HG03196 (cell line): ENCODE data around the gene DOP1A.
A peak's percentile ranks its signal among the peaks of the same experiment; 100 is the strongest.
"Not testable (repeated sequence)": the region's sequence is repeated elsewhere in the genome, so short reads cannot be mapped to it uniquely, and the experiment has no call there.

Source experiments
- ATAC-seq: cut with Tn5 transposase; IDR thresholded peaks from one replicate; pipeline ENCODE4 v1.9.1; 2021; ENCODE audit not compliant: unreplicated experiment

The DOP1A gene

DNA sequence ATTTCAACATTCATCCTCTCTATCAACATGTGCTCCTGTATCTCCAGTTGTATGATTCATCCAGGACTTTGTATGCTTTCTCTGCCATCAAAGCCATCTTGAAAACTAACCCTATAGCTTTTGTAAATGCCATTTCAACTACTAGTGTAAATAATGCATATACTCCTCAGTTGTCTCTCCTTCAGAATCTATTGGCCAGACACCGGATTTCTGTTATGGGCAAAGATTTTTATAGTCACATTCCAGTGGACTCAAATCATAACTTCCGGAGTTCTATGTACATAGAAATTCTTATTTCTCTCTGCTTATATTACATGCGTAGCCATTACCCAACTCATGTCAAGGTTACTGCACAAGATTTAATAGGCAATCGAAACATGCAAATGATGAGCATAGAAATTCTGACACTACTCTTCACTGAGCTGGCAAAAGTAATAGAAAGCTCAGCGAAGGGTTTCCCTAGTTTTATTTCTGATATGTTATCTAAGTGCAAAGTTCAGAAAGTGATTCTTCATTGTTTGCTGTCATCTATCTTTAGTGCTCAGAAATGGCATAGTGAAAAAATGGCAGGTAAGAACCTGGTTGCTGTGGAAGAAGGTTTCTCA, 70.7 kb downstream of the DOP1A start:
- no peak for ATAC-seq

DNA sequence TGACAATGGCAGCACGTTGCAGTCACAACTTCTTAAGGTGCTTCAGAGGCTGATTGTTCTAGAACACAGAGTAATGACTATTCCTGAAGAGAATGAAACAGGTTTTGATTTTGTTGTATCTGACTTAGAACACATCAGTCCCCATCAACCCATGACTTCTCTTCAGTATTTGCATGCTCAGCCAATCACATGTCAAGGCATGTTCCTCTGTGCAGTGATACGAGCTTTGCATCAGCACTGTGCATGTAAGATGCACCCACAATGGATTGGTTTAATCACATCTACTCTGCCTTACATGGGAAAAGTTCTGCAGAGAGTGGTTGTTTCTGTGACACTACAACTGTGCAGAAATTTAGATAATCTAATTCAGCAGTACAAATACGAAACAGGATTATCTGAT, 71.3 kb downstream of the DOP1A start:
- no peak for ATAC-seq

DNA sequence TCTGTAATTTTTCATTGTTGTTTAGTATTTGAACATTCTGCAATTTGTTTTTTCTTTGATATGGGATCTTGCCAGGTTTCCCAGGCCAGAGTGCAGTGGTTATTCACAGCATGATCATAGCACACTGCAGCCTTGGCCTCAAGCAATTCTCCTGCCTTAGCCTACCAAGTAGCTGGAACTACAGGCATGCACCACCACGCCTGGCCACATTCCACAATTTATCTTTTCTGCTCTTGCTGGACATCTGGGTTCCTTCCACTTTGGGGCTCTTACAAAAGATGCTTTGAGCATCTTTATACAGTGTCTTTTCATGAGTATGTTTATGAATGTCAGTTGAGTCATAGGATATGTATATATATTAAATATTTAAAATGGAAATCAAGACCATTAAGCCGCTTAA, 83.6 kb downstream of the DOP1A start:
- no peak for ATAC-seq

DNA sequence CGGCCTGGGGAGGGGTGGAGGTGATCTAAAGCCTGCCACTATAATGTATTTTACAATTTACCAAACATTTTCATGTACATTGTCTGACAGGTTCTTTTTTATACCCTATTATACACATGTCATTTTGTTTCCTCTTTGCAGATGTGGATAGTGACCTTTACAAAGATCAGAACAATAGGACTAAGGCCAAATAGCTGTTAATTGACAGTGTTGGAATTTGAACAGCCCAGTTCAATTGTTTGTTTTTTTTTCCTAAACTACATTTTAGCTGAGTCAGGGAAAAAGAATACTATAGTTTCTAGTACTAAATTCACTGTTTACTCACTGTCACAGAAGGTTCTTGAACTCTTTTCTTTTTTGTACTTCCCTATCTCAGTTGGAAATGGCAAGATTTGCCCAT, 85.4 kb downstream of the DOP1A start:
- no peak for ATAC-seq

DNA sequence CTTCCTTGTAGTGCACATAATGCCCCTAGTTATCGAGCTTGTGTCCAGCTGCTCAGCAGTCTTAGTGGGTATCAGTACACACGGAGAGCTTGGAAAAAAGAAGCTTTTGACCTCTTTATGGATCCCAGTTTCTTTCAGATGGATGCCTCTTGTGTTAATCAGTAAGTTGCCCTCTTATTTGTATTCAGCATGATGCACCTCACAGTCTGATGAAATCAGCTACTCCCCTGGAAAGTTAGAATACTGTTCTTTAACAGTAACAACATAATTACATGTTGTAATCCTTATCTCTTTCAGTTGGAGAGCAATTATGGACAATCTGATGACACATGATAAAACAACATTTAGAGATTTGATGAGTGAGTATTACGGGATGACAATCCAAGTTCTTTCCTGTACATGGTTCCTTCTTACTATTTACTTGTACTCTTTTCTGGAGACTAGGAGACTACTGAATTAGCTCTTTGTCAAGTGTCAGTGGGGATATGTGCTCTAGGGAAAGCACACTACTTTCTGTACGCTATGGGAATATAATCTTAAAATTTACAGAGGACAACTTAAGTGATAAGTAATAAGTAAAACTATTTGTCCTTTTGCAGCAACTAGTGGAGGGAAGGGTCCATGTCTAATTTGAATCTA, 86.5 kb downstream of the DOP1A start:
- no peak for ATAC-seq

DNA sequence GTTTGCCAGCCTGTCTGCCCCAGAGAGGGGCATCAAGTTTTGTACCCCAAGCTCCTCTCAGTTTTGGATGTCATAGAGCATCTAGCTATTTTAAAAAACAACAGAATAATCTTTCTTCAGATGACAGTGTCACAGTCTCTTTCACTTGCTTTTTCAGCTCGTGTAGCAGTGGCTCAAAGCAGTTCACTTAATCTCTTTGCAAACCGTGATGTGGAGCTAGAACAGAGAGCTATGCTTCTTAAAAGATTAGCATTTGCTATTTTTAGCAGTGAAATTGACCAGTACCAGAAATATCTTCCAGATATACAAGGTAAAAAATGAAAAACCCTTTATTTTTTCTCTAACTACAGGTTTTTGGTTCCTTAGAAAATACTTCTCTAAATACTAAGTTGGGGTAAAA, 88.3 kb downstream of the DOP1A start:
- ATAC-seq = no peak

DNA sequence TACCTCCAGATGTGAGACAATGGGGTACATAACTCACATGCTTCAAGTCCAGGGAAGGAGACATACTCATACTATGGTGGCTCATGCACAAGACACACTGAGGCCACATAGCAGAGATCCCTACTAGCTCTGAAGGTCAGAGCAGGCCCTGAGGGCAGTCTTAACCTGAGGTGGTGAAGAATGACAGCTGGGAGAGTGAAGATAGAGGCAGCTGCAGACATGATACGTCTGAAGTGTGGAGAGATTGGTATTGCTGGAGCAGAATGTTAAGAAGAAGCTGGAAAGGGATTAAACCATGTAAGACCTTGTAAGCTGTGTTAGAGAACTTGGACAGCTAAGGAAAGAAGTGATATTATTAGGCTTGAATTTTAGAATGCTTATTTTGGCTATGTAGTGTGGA, 92.7 kb downstream of the DOP1A start:
- ATAC-seq = no peak

DNA sequence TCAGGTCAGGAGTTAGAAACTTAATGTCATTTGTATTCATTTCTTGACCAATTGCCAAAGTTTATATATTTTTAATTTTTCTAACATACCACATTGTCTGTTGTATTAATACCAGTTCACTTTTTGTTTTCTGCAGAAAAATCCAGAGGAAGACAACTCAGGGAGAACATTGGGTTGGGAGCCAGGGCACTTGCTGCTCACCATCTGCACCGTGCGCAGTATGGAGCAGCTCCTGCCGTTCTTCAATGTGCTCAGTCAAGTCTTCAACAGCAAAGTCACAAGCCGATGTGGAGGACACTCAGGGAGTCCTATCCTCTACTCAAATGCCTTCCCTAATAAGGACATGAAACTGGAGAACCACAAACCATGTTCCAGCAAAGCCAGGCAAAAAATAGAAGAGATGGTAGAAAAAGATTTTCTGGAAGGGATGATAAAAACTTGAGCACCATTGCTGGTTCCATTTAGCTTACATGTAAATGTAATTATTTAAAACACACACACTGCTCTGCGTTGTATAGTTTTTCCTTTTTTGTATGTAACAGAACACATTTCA, 100.3 kb downstream of the DOP1A start:
- no peak for ATAC-seq

DNA sequence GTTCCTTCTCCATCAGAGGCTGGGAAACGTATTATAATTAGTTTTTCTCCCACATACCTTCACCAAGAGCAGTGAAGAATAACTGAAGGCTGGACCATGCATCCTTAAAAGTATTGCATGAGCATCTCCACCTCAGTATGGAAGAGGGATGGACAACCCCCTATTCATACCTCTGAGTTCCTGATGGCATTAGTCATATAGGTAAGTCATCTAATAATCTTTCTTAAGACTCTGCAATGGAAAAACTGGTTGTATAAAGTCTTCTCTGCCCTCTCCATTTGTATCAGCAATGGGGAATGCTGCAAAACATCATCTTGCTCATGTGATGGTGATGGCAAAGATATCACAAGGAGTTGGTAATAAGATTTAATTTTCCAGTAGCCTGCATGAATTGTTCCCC, 101.1 kb downstream of the DOP1A start:
- no peak for ATAC-seq

DNA sequence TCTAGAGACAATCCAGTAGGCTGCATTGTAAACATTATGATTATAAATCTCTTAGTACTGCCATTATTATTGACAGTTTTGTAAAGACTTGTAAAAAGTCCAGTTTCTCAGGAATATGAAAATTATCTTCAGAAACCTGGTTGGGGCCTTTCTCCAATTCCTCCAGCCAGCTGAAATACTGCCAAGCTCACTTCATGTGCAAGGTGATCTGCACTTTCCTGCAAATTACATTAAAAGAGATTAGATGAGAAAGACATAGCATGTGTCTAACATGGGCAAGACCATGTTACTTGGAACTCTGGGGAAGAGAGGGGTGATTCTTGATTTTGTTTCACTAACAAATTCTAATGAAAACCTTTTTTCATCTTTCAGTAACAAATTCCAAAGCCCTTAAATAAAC, 101.6 kb downstream of the DOP1A start:
- no peak for ATAC-seq

DNA sequence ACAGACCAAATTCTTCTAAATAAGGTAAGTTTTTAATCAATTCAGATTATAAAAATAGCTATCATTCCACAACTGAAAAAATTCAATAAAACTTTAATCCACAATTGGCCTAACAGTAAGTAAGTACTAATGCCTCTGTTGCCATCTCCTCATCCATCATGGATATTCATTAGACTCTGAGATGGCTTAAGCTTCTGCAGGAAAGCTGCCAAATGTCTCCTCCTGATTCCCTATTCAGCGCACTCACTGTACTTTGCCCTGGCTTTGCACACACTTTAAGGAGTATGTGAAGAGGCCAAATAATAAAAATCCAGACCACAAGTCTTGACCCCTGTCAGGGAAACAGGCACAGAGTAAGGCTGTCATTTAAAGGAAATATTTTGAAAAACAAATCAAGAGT, 102.0 kb downstream of the DOP1A start:
- ATAC-seq = no peak

DNA sequence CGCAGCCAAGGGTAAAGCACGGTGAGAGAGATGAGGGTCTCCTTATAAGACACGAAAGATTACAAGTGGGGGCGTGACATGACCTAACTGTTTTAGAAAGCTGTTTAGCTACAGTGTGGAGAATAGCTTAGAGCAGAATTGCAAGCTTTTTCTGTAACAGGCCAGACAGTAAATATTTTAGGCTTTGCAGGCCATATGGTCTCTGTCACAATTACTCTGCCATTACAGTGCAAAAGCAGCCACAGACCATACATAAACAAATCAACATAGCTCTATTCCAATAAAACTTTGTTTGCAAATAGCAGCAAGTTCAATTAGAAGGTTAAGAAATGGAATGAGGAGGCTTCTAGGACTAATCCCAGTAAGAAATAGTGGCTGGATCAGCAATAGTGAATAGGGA, 108.8 kb downstream of the DOP1A start:
- no peak for ATAC-seq

DNA sequence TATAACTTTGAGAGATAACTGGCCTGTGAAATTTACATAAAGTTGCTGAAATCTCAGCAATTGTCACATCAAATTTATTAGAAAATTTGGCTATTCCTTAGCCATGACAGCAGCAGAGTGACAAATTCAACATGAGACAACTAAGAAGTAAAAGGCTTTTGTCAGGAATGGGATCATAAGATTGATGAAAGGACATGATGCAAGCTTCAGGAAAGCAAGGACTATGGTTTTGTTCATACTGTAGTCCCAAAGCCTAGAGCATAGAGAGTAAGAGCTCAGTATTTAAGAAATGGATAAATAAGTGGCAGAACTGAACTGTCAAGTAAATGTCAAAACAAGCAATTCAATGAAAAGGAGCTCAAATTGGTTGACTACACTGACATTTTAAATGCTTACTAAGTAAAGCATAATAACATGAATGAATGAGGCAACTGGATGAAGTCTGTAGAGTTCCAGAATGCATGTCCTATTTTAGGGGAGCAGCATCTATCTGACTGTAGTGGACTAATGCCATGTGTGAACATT, 113.0 kb downstream of the DOP1A start:
- no peak for ATAC-seq

DNA sequence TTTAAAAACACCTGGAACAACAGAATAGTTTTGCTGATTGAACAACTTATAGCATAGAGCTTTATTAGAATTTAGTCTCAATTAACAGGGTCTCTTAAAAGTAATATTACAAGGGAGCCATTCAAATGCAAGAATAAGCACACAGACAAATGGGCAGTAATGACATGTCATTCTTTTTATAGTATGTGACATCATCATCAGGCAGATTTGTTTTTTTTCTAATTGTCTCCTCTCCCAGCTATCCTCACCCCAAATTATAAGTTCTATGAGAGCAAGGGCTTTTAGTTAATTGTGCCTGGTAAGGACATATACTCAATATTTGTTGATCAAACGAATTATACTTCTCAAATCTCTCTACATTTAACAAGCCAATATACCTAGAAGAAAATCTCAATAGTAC, 114.6 kb downstream of the DOP1A start:
- ATAC-seq = no peak

DNA sequence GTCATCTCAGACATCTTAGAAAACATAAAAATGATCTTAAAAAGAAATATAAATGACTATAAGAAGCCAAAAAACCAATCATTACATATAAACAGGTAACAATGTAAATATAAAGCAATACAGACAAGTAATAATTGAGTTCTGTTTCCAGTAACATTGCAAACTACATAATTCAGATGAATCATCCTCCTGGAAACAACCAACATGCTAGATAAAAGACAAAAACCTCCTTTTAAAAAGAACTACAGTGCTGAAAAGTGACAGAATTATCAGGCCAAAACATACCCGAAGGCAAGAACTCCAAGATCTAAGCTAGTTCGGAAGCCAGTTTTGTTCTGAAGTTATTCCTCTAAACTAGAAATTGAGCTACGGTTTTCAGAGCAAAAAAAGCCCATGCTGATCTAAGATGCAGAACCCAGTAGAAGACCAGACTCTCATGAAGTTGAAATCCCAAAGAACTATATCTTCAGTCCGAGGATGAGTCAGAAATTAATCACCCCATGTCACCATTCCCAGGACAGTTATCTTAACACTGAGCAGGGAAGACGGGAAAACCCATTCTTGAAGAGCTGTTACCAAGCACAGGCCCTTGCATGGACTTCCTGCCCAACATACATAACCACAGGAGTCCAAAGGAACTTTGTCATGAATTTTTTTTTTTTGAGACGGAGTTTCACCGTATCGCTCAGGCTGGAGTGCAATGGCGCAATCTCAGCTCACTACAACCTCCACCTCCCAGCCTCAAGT, 115.8 kb downstream of the DOP1A start:
- no peak for ATAC-seq

DNA sequence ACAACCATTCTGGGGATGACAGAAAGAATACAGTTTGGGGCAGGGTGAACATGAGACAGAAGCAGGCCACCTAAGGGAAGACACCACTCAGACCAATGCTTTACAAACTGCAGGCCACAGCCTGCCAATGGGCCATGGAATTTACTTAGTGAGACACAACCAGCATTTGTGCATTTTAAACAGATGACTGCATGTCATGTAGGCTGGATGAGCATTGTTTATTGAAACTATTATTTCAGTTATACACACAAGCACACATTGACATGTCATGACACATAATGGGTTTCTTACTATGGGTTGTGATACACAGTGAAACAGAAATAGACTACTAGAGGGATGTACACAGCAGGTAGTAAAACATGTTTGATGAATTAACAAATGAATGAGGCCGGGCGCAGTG, 117.6 kb downstream of the DOP1A start:
- no peak for ATAC-seq

DNA sequence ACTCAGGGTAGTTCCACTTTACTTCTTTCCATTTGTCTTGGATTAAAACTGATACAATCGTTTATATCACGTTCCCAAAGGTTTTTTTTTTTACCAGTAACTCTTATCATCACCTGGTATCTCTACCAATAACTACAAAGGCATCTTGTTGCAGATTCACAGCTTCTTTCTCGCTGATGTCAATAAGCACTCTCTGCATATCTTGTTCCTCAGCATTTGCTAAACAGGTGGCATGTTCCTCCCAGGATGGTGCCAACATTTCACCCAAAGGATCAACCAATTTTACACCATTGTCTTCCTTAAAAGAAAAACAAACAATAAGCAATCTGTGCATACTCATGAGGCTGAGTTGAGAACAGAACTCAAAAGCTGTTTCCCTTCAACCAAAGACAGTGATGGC, 121.0 kb downstream of the DOP1A start:
- ATAC-seq = no peak

DNA sequence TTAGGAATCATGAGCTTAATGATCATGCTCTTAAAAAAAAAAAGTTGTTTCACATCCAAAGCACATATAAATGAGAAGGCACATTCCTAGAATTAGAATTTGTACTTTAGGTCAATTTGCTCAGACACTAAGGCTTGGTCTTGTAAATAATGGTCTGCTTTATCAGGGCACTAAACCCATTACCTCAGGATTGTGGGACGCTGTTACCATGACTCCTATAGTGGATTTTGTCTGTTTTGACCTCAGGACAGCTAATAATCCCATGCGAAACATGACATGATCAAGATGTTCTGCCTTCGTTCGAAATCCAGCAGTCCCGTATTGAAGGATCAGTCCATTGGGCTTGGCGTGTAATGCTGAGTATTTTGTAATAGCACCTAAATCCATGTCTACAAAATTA, 123.2 kb downstream of the DOP1A start:
- no peak for ATAC-seq

DNA sequence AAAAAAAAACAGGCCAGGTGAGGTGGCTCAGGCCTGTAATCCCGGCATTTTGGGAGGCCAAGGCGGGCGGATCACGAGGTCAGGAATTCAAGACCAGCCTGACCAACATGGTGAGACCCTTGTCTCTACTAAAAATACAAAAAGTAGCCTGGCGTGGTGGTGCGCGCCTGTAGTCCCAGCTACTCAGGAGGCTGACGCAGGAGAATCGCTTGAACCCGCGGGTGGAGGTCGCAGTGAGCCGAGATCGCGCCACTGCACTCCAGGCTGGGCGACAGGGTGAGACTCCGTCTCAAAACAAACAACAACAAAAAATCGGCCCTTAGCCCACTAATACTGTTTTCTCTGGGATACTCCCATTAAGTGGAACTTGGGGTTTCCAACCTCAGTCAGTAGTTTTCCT, 124.5 kb downstream of the DOP1A start:
- ATAC-seq = not testable (repeated sequence)

DNA sequence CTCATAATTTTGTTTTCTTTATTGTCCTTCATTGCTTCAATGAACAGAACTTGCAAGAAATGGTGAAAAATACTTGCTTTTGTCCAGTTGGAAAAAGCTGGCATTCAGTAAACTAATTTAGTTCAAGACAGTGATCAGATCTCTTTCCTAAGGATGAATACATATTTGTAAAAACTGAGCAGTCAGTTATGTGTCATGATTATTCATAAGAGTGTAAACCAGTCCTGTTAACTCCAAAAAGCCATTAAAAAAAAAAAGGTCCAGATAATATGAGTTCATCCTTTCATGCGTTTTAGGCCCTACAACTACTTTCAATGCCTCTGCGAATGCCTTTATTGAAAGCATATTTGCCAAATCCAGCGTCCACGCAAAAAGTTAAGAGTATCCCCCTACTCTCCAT, 125.0 kb downstream of the DOP1A start:
- ATAC-seq = no peak

DNA sequence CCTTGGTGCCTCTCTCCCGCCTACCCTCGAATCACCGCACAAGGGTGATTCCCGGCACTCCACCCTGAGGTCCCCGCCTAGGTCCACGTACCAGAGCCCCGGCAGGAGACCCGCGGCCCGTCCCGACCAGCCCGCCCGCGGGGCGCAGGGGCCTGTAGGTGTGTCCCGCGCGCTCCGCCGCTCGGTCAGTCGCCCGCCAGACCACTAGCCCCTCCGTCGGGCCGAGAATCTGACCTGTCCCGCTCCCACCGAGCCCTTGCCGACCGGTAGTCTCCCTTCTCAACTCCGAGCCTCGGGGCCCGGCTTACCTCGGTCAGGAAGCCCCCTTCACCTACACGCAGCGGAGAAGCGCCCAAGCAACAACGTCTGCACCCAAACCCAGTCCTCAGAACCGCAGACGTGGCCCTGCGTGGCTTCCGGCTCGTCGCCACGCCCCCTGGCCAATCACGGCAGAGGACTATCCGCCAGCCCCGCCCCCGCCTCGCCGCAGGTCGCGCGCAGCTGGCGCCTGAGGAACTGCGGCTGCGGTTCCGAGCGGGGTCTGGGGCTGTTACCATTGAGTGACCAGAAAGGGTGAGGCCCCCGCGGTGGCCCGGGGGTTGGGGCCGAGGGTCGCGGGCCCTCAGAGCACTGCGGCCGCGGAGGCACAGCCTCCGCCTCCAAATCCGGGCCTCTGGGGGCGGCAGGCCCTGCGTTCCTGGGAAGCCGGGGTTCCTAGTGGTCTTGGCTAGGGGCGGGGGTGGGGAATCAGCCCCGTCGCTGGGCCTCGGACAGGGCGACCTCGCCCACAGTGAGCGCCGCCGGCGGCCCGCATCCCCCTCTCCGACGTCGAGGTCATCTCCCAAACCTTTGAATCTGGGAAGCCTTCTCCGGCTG, 125.6 kb downstream of the DOP1A start, which contains the start of the genes PGM3 and RWDD2A:
Gene PGM3, minus strand, starts transcription at position 395 of the 876 bp plus-strand sequence. CDS start 2,253 bp downstream, outside the sequence.
Gene RWDD2A, plus strand, starts transcription at position 487 of the 876 bp plus-strand sequence. CDS start 1,095 bp downstream, outside the sequence.
- ATAC-seq = peak; percentile 95
